Osteoblast (primary cell): ENCODE results near the gene KCNQ4. TPM values are rescaled to one million over a fixed set of nuclear protein-coding genes. Genes with fewer than 3 reads are reported as not detected.
A peak's percentile ranks its signal among the peaks of the same experiment; 100 is the strongest.

Source experiments
- DNase-seq: peaks from one replicate; pipeline ENCODE4 v3.0.0; 2011; ENCODE audit warnings: low spot score, mixed read lengths; ENCODE audit not compliant: insufficient read length; ENCODE audit errors: missing footprints
- H2AFZ ChIP-seq: 2 replicates; pipeline ENCODE4 v1.6.0; 2011; ENCODE audit warnings: mild to moderate bottlenecking, low read length
- H3K27ac ChIP-seq: 2 replicates; pipeline ENCODE4 v1.5.1; 2011; ENCODE audit warnings: mild to moderate bottlenecking, low read depth, low read length, moderate library complexity
- H3K27me3 ChIP-seq: 2 replicates; pipeline ENCODE4 v1.6.0; 2012; ENCODE audit warnings: mild to moderate bottlenecking, control low read depth, inconsistent platforms, low read length, moderate library complexity; ENCODE audit not compliant: insufficient read depth
- H3K36me3 ChIP-seq: 2 replicates; pipeline ENCODE4 v1.5.1; 2011; ENCODE audit warnings: mild to moderate bottlenecking, low read length, control low read depth, moderate library complexity; ENCODE audit not compliant: insufficient read depth
- H3K4me1 ChIP-seq: 2 replicates; pipeline ENCODE4 v1.5.1; 2011; ENCODE audit warnings: mild to moderate bottlenecking, low read length, control low read depth, moderate library complexity; ENCODE audit not compliant: insufficient read depth
- H3K4me2 ChIP-seq: 2 replicates; pipeline ENCODE4 v1.6.0; 2011; ENCODE audit warnings: mild to moderate bottlenecking, low read length; ENCODE audit not compliant: insufficient read depth
- H3K4me3 ChIP-seq: fragments of 200-600 bp; sonication (generic); 3 replicates; pipeline ENCODE4 v1.5.1; 2012; ENCODE audit warnings: mild to moderate bottlenecking, low read length, inconsistent platforms; ENCODE audit not compliant: insufficient read depth
- H3K79me2 ChIP-seq: 2 replicates; pipeline ENCODE4 v1.6.0; 2012; ENCODE audit warnings: mild to moderate bottlenecking, low read length, control low read depth, inconsistent platforms; ENCODE audit not compliant: insufficient read depth
- H3K9me3 ChIP-seq: 2 replicates; pipeline ENCODE4 v1.5.1; 2011; ENCODE audit warnings: low read depth, low read length, control low read depth
- H4K20me1 ChIP-seq: 2 replicates; pipeline ENCODE4 v1.6.0; 2012; ENCODE audit warnings: mild to moderate bottlenecking, low read length, control low read depth; ENCODE audit not compliant: insufficient read depth
- total RNA-seq: library from RNA; depleted of rRNA; stranded (reverse); fragments of >200 nt; gene quantifications from 2 replicates; pipeline ENCODE4 v1.2.3, GENCODE V29; 2012
- TF ChIP-seq, protein P1 (sequence below): IDR thresholded peaks from 2 replicates; pipeline ENCODE4 v1.5.1; 2011; ENCODE audit warnings: mild to moderate bottlenecking, low read depth, low read length, moderate library complexity; ENCODE audit errors: extremely low read depth

The KCNQ4 gene
- total RNA-seq, 1 donor: not detected

DNA sequence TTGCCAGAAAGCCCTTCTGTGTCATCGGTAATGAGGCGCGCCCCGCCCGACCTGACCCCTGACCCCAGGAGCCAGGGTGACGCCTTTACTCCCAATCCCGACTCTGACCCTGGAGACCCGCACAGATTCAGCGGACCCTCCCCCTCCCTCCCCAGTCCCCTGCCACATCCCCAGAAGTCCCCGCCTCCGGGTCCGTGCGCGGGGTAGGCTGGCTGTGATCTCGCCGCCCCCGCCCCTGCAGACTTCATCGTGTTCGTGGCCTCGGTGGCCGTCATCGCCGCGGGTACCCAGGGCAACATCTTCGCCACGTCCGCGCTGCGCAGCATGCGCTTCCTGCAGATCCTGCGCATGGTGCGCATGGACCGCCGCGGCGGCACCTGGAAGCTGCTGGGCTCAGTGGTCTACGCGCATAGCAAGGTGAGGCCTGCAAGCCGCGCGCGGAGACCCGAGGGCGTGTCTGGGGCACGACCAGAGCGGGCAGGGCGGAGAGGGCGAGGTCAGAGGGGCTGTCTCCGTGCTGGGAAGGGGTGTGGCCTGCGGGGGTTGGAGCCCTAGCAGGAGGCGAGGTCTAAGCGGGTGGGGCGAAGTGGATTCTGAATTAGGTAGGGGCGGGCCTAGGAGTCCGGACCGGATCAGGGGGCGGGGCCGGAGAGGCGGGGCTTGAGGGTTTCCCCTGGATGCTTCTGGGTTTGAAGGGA lies 34.8 kb downstream of the KCNQ4 start:
- H3K4me3 ChIP-seq: peak overlapping the region; percentile 65
- H3K4me1 ChIP-seq: no peaks in the 10 kb centered on the region
- TF ChIP-seq, protein P1, sequence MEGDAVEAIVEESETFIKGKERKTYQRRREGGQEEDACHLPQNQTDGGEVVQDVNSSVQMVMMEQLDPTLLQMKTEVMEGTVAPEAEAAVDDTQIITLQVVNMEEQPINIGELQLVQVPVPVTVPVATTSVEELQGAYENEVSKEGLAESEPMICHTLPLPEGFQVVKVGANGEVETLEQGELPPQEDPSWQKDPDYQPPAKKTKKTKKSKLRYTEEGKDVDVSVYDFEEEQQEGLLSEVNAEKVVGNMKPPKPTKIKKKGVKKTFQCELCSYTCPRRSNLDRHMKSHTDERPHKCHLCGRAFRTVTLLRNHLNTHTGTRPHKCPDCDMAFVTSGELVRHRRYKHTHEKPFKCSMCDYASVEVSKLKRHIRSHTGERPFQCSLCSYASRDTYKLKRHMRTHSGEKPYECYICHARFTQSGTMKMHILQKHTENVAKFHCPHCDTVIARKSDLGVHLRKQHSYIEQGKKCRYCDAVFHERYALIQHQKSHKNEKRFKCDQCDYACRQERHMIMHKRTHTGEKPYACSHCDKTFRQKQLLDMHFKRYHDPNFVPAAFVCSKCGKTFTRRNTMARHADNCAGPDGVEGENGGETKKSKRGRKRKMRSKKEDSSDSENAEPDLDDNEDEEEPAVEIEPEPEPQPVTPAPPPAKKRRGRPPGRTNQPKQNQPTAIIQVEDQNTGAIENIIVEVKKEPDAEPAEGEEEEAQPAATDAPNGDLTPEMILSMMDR: no peak
- peak overlapping the region; percentile 65 for H3K4me2 ChIP-seq
- no peaks in the 10 kb centered on the region for H3K9me3 ChIP-seq
- peak; percentile 88 for DNase-seq
- H3K27me3 ChIP-seq: peaks cover 16% of the 10 kb centered on the region
- no peaks in the 10 kb centered on the region for H3K79me2 ChIP-seq
- peak overlapping the region; percentile 68 for H2AFZ ChIP-seq
- no peaks in the 10 kb centered on the region for H4K20me1 ChIP-seq
- no peak overlapping the region for H3K27ac ChIP-seq
- H3K36me3 ChIP-seq: no peaks in the 10 kb centered on the region

DNA sequence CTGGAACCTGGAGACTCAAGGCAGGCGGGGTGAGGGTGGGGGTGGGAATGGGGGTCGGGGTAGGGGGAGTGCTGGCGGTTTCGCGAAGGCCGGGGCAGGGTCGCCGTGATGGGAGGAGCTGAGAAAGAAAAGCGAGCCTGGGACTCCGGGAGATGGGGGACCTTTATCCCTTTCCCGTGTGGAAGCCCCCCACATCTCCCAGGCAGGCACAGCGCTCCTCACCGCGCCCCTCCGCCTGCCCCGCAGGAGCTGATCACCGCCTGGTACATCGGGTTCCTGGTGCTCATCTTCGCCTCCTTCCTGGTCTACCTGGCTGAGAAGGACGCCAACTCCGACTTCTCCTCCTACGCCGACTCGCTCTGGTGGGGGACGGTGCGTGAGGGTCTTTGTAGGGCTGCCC lies 35.5 kb downstream of the KCNQ4 start:
- DNase-seq: peak; percentile 36
- Histone ChIP-seq H3K4me2 (no peak overlapping the region), H4K20me1 (no peaks in the 10 kb centered on the region), H3K4me3 (no peak overlapping the region), H3K9me3 (no peaks in the 10 kb centered on the region), H2AFZ (no peak overlapping the region), H3K79me2 (no peaks in the 10 kb centered on the region), H3K27ac (no peak overlapping the region), H3K27me3 (peaks cover 16% of the 10 kb centered on the region), H3K36me3 (no peaks in the 10 kb centered on the region), H3K4me1 (no peaks in the 10 kb centered on the region)
- TF ChIP-seq, protein P1: no peak

DNA sequence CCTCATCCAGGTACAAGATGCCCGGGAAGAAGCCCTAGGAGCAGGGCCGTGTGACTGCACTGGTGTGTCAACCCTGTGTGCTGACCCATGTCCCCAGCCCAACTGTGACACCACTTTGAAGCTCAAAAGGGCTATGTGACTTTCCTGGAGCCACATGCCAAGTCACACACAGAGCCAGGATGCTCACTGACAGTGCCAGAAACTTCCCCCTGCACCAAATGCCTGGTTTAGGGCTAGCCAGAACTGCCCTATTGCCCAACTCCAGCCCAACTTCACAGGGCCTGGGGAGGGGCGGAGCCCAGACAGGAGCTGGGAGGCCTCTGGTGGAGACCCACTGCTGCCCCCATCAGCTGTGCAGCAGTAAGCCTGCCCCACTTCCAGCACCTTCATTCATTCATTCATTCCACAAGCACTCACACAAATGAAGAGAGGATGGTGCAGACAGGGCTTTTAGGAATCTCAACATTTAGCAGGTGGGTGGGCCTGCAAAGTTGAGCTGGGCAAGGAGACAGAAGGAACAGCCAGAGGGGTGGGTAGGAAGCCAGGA lies 36.7 kb downstream of the KCNQ4 start:
- no peaks in the 10 kb centered on the region for H3K9me3 ChIP-seq
- H4K20me1 ChIP-seq: no peaks in the 10 kb centered on the region
- no peak overlapping the region for H3K4me2 ChIP-seq
- H2AFZ ChIP-seq: no peak overlapping the region
- peaks cover 10% of the 10 kb centered on the region for H3K4me1 ChIP-seq
- TF ChIP-seq, protein P1: no peak
- no peaks in the 10 kb centered on the region for H3K36me3 ChIP-seq
- H3K4me3 ChIP-seq: no peak overlapping the region
- H3K27me3 ChIP-seq: peaks cover 16% of the 10 kb centered on the region
- no peaks in the 10 kb centered on the region for H3K79me2 ChIP-seq
- peak; percentile 31 for DNase-seq
- no peak overlapping the region for H3K27ac ChIP-seq

DNA sequence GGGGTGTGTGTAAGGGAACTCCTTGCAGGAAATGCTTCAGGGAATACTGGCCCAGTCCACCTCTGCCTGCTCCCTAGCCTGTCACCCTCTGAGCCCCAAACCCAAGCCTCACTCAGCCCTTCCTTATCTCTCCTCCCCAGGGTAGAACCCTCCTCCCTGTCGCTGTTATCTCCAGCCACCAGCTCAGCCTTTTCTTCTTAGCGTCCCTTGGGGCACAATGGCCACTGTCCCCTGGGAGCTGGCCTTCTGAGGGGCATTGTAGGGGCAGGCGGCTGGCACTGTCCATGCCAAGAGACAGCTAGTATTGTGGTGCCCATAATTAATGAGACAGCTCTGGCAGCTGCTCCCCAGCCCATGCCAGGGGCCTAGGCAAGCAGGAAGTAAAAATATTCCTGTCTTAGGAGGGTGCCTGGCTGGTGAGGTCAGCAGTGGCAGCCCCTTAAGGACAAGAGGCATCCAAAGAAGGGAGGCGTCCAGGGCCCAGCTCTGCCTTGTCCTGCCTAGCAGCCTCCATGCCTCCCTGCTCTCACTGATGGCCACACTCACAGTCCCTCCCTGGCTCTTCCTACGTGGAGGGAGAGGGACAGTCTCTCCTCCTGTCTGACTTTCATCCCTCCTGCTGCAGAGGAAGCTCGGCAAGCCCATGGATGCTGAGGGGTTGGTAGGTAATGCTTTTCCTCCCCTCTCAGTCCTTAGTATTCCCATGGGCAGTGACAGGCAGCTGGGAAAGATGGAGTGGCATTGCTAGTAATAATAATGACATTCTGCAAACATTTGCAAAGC lies 37.5 kb downstream of the KCNQ4 start:
- TF ChIP-seq, protein P1: no peak
- Histone ChIP-seq H2AFZ (no peak overlapping the region), H3K4me1 (peaks cover 10% of the 10 kb centered on the region), H3K36me3 (no peaks in the 10 kb centered on the region), H3K27me3 (peaks cover 16% of the 10 kb centered on the region), H3K9me3 (no peaks in the 10 kb centered on the region), H3K27ac (no peak overlapping the region), H3K4me3 (no peak overlapping the region), H3K4me2 (no peak overlapping the region), H4K20me1 (no peaks in the 10 kb centered on the region), H3K79me2 (no peaks in the 10 kb centered on the region)
- DNase-seq: peak; percentile 57
